CD4-positive, alpha-beta T cell treated with Interleukin-1 beta for 1 hour (primary cell): Measurements from ENCODE around the gene FNDC3B.

Experiments used
- DNase-seq, 2 donors: peaks; one replicate each; pipeline ENCODE4 v3.0.0-alpha.2; 2020 to 2022

FNDC3B gene

GRCh38 chr3:172195407-172195754 is 156.0 kb downstream of the FNDC3B start:
- DNase-seq, result no peak

GRCh38 chr3:172197344-172197743 is 158.0 kb downstream of the FNDC3B start:
- no peak for DNase-seq

GRCh38 chr3:172198428-172198827 is 159.1 kb downstream of the FNDC3B start:
- no peak for DNase-seq

- no peak for DNase-seq
These were observed 160.5 kb downstream of the FNDC3B start for GRCh38 chr3:172199850-172200369.

GRCh38 chr3:172201136-172201869 is 161.9 kb downstream of the FNDC3B start:
- DNase-seq, result no peak

GRCh38 chr3:172201870-172202236 is 162.5 kb downstream of the FNDC3B start:
- no peak for DNase-seq

GRCh38 chr3:172202797-172203196 is 163.4 kb downstream of the FNDC3B start:
- no peak for DNase-seq

- no peak for DNase-seq
These were observed 164.3 kb downstream of the FNDC3B start for GRCh38 chr3:172203522-172204258.

GRCh38 chr3:172204716-172205115 is 165.3 kb downstream of the FNDC3B start:
- no peak for DNase-seq

- DNase-seq, result no peak
These were observed 169.4 kb downstream of the FNDC3B start for GRCh38 chr3:172208586-172209332.

- no peak for DNase-seq
These were observed 170.2 kb downstream of the FNDC3B start for GRCh38 chr3:172209333-172210321.

- no peak for DNase-seq
These were observed 171.0 kb downstream of the FNDC3B start for GRCh38 chr3:172210355-172210754.

GRCh38 chr3:172211123-172211522 is 171.7 kb downstream of the FNDC3B start:
- DNase-seq, result no peak

GRCh38 chr3:172213200-172213599 is 173.8 kb downstream of the FNDC3B start:
- DNase-seq, result no peak

- no peak for DNase-seq
These were observed 174.5 kb downstream of the FNDC3B start for GRCh38 chr3:172213904-172214303.

GRCh38 chr3:172216267-172216666 is 176.9 kb downstream of the FNDC3B start:
- no peak for DNase-seq

GRCh38 chr3:172216911-172217310 is 177.5 kb downstream of the FNDC3B start:
- DNase-seq, result no peak

- DNase-seq, result no peak
These were observed 178.5 kb downstream of the FNDC3B start for GRCh38 chr3:172217877-172218276.

GRCh38 chr3:172218350-172219323 is 179.3 kb downstream of the FNDC3B start:
- no peak for DNase-seq

GRCh38 chr3:172219750-172220149 is 180.4 kb downstream of the FNDC3B start:
- no peak for DNase-seq

GRCh38 chr3:172221547-172221946 is 182.2 kb downstream of the FNDC3B start:
- no peak for DNase-seq
